H1 (cell line): Measurements from ENCODE around the gene PTPRD. TPM values are rescaled to one million over a fixed set of nuclear protein-coding genes. Genes with fewer than 3 reads are reported as not detected.

Experiments used
- CTCF ChIA-PET: fragments of 300-600 bp; sonication (Branson Sonifier 250); formaldehyde crosslinking; loops from one replicate; lab custom pipeline; 2021; ENCODE audit not compliant: partially characterized antibody; lab: Charles Lee
- POLR2A ChIA-PET: fragments of 300-600 bp; sonication (Branson Sonifier 250); formaldehyde crosslinking; loops from one replicate; lab custom pipeline; 2021; ENCODE audit warnings: inconsistent platforms; ENCODE audit not compliant: partially characterized antibody; lab: Charles Lee
- DNase-seq, 2 experiments: peaks; one replicate each; pipeline versions ENCODE4 v3.0.0 to v3.0.0-alpha.2; 2010 to 2022; ENCODE audit warnings: low spot score in 2 of 2, low read depth in 1 of 2, mixed read lengths in 1 of 2
- FAIRE-seq: peaks from 2 replicates; lab custom pipeline; 2011; peaks lifted over from hg19 to GRCh38; lab: Jason Lieb, UNC
- H2AFZ ChIP-seq: 2 replicates; pipeline ENCODE4 v1.8.1; 2012; ENCODE audit warnings: low read length, inconsistent platforms
- H2AK5ac ChIP-seq: 2 replicates; pipeline ENCODE4 v1.6.1; 2013; ENCODE audit warnings: low read depth, low read length
- H2BK120ac ChIP-seq: replicated peaks from 2 replicates; pipeline ENCODE3; 2013; ENCODE audit warnings: low read depth, low read length, inconsistent platforms
- H2BK12ac ChIP-seq: 2 replicates; pipeline ENCODE4 v1.6.1; 2013; ENCODE audit warnings: low read depth, low read length
- H2BK15ac ChIP-seq: 2 replicates; pipeline ENCODE4 v1.6.1; 2013; ENCODE audit warnings: low read length
- H2BK20ac ChIP-seq: 2 replicates; pipeline ENCODE4 v1.6.1; 2013; ENCODE audit warnings: low read length
- H2BK5ac ChIP-seq: 2 replicates; pipeline ENCODE4 v1.6.1; 2013; ENCODE audit warnings: low read depth, low read length
- H3K14ac ChIP-seq: 2 replicates; pipeline ENCODE4 v1.6.1; 2013; ENCODE audit warnings: inconsistent platforms; ENCODE audit not compliant: insufficient read length
- H3K18ac ChIP-seq: 2 replicates; pipeline ENCODE4 v1.6.1; 2013; ENCODE audit warnings: low read length; ENCODE audit errors: extremely low read depth
- H3K23ac ChIP-seq: 2 replicates; pipeline ENCODE4 v1.6.1; 2013; ENCODE audit warnings: inconsistent platforms; ENCODE audit not compliant: insufficient read length
- H3K23me2 ChIP-seq: 2 replicates; pipeline ENCODE4 v1.6.1; 2013; ENCODE audit warnings: low read depth, low read length
- H3K27ac ChIP-seq: 2 replicates; pipeline ENCODE4 v1.6.1; 2011; ENCODE audit warnings: low read depth, low read length, inconsistent platforms
- H3K27me3 ChIP-seq, 4 experiments: replicated peaks in 1 of 4; 1 replicate in 1 of 4; 2 replicates in 3 of 4; pipeline versions ENCODE4 v1.6.1 to v1.8.1; 2011 to 2013; ENCODE audit warnings: low read length in 3 of 4, mild to moderate bottlenecking in 3 of 4, inconsistent platforms in 2 of 4, mixed read lengths in 2 of 4, moderate library complexity in 1 of 4; ENCODE audit not compliant: control insufficient read depth in 3 of 4, insufficient read depth in 3 of 4; ENCODE audit errors: extremely low read depth in 1 of 4
- H3K36me3 ChIP-seq, 4 experiments: 2 replicates each; pipeline versions ENCODE4 v1.6.1 to v1.8.1; 2011 to 2013; ENCODE audit warnings: mild to moderate bottlenecking in 4 of 4, low read length in 3 of 4, moderate library complexity in 2 of 4, control low read depth in 1 of 4, inconsistent platforms in 1 of 4; ENCODE audit not compliant: insufficient read depth in 4 of 4, control insufficient read depth in 2 of 4
- H3K4ac ChIP-seq: replicated peaks from 2 replicates; pipeline ENCODE3; 2013; ENCODE audit warnings: low read length, low read depth, mixed read lengths, inconsistent platforms; ENCODE audit not compliant: insufficient read length
- H3K4me1 ChIP-seq, 4 experiments: replicated peaks in 1 of 4; 1 replicate in 1 of 4; 2 replicates in 3 of 4; pipeline versions ENCODE4 v1.6.1 to v1.8.1; 2011 to 2013; ENCODE audit warnings: low read length in 3 of 4, inconsistent platforms in 2 of 4, mixed read lengths in 1 of 4; ENCODE audit not compliant: insufficient read depth in 4 of 4, control insufficient read depth in 3 of 4
- H3K4me2 ChIP-seq, 2 experiments: 2 replicates each; pipeline versions ENCODE4 v1.6.1 to v1.8.1; 2011 to 2013; ENCODE audit warnings: low read depth in 2 of 2, low read length in 2 of 2, control low read depth in 1 of 2, inconsistent platforms in 1 of 2, mild to moderate bottlenecking in 1 of 2; ENCODE audit not compliant: insufficient read depth in 1 of 2
- H3K4me3 ChIP-seq, 4 experiments: fragments of 200-600, 300-600 bp in 1 of 4; sonication (generic), shearing (Covaris generic), sonication (Bioruptor Twin) in 1 of 4; 2 replicates each; pipeline versions ENCODE4 v1.5.1 to v1.8.1; 2011 to 2016; ENCODE audit warnings: low read length in 4 of 4, low read depth in 3 of 4, control low read depth in 2 of 4, inconsistent platforms in 2 of 4, mild to moderate bottlenecking in 2 of 4, mixed read lengths in 1 of 4, moderate library complexity in 1 of 4; ENCODE audit not compliant: insufficient read depth in 2 of 4; ENCODE audit errors: extremely low read depth in 1 of 4
- H3K56ac ChIP-seq: replicated peaks from 2 replicates; pipeline ENCODE3; 2013; ENCODE audit warnings: low read depth, mild to moderate bottlenecking, mixed read lengths, low read length, inconsistent platforms; ENCODE audit not compliant: insufficient read length
- H3K79me1 ChIP-seq: 2 replicates; pipeline ENCODE4 v1.6.1; 2013; ENCODE audit warnings: low read depth, low read length, control low read depth
- H3K79me2 ChIP-seq, 2 experiments: 2 replicates each; pipeline versions ENCODE4 v1.6.1 to v1.8.1; 2012 to 2013; ENCODE audit warnings: low read length in 2 of 2, mild to moderate bottlenecking in 2 of 2, inconsistent platforms in 1 of 2; ENCODE audit not compliant: insufficient read depth in 2 of 2, control insufficient read depth in 1 of 2
- H3K9ac ChIP-seq, 4 experiments: replicated peaks in 1 of 4; 1 replicate in 1 of 4; 2 replicates in 3 of 4; pipeline versions ENCODE4 v1.6.1 to v1.8.1; 2011 to 2013; ENCODE audit warnings: low read depth in 3 of 4, low read length in 3 of 4, control low read depth in 2 of 4, mild to moderate bottlenecking in 2 of 4, moderate library complexity in 2 of 4, inconsistent platforms in 1 of 4; ENCODE audit errors: extremely low read depth in 1 of 4
- H3K9me3 ChIP-seq, 2 experiments: 2 replicates each; pipeline versions ENCODE4 v1.6.1 to v1.8.1; 2012 to 2013; ENCODE audit warnings: mild to moderate bottlenecking in 2 of 2, moderate library complexity in 2 of 2, control low read depth in 1 of 2, inconsistent platforms in 1 of 2, low read depth in 1 of 2, low read length in 1 of 2, mixed read lengths in 1 of 2; ENCODE audit not compliant: insufficient read depth in 2 of 2
- H4K20me1 ChIP-seq, 2 experiments: replicated peaks in 1 of 2; 2 replicates each; pipeline versions ENCODE3 to v1.8.1; 2011 to 2013; ENCODE audit warnings: inconsistent platforms in 2 of 2, low read length in 2 of 2, mild to moderate bottlenecking in 1 of 2; ENCODE audit not compliant: insufficient read depth in 2 of 2, control insufficient read depth in 1 of 2
- H4K5ac ChIP-seq: 2 replicates; pipeline ENCODE4 v1.6.1; 2013; ENCODE audit warnings: low read length, low read depth, mixed read lengths, inconsistent platforms; ENCODE audit not compliant: insufficient read length
- H4K8ac ChIP-seq: 2 replicates; pipeline ENCODE4 v1.8.0; 2013; ENCODE audit warnings: mild to moderate bottlenecking, moderate library complexity, low read length, inconsistent platforms; ENCODE audit not compliant: insufficient read depth; ENCODE audit errors: extremely low read depth
- H4K91ac ChIP-seq: replicated peaks from 2 replicates; pipeline ENCODE3; 2013; ENCODE audit warnings: low read length, mixed read lengths, inconsistent platforms; ENCODE audit not compliant: insufficient read length
- BACH1 ChIP-seq: IDR thresholded peaks from 2 replicates; pipeline ENCODE4 v1.6.1; 2012; ENCODE audit warnings: low read length, improper control_type of control experiment
- CHD2 ChIP-seq: IDR thresholded peaks from 2 replicates; pipeline ENCODE4 v1.6.1; 2012; ENCODE audit warnings: low read length, improper control_type of control experiment
- EP300 ChIP-seq, 2 experiments: IDR thresholded peaks; 1 replicate in 1 of 2; 2 replicates in 1 of 2; pipeline ENCODE4 v1.6.1; 2011 to 2012; ENCODE audit warnings: low read depth in 2 of 2, low read length in 2 of 2, mild to moderate bottlenecking in 2 of 2, borderline replicate concordance in 1 of 2, inconsistent platforms in 1 of 2, moderate library complexity in 1 of 2
- PHF8 ChIP-seq: fragments of 200-600 bp; sonication (generic); conservative IDR thresholded peaks from 2 replicates; pipeline ENCODE4 v1.7.1; 2012; ENCODE audit warnings: low read depth, mild to moderate bottlenecking, inconsistent platforms, low read length, moderate library complexity
- SIX5 ChIP-seq: IDR thresholded peaks from 2 replicates; pipeline ENCODE4 v1.6.1; 2011; ENCODE audit warnings: mild to moderate bottlenecking, low read depth, low read length
- TCF12 ChIP-seq: IDR thresholded peaks from 2 replicates; pipeline ENCODE4 v1.6.1; 2011; ENCODE audit warnings: low read depth, mild to moderate bottlenecking, low read length
- WGBS, 2 experiments: shearing (Covaris generic) in 1 of 2; methylation state at CpG; one replicate each; pipeline versions ENCODE4 v1.1.6 to v1.1.7; 2013 to 2015; ENCODE audit warnings: low lambda C conversion rate in 2 of 2, mixed read lengths in 2 of 2, inconsistent platforms in 1 of 2, low coverage in 1 of 2, missing lambda C conversion rate in 1 of 2; ENCODE audit not compliant: insufficient replicate concordance in 2 of 2, insufficient coverage in 1 of 2, insufficient read length in 1 of 2; ENCODE audit errors: extremely low coverage in 1 of 2, missing lambda C conversion rate in 1 of 2; 5-methylcytosine and 5-hydroxymethylcytosine counted together
- polyA plus RNA-seq, 7 experiments: library from polyadenylated mRNA; depleted of rRNA in 3 of 7; stranded (reverse) in 5 of 7; unstranded in 2 of 7; fragments of >200 nt in 5 of 7; fragments of 200-250 nt in 2 of 7; gene quantifications; 1 replicate in 5 of 7; 2 replicates in 1 of 7; 4 replicates in 1 of 7; pipeline versions ENCODE4 v1.2.1 to v1.2.3, GENCODE V29; 2011 to 2013; ENCODE audit warnings: missing spikeins in 2 of 7, mixed read lengths in 2 of 7
- total RNA-seq: library from RNA; stranded (reverse); fragmentation: NEBNext Ultra II Directional; extraction: Animal tissue kit (Norgen Biotek cat#: 25700); gene quantifications from 2 replicates; pipeline ENCODE4 v1.2.1, GENCODE V29; 2021

Gene PTPRD
- total and polyA plus RNA-seq, 2 of the 8 experiments (the other 6 are each of a cell fraction or from before 2014, with no cell fraction given) = 17.2 to 77.0 TPM

- TF ChIP-seq BACH1 = no peak
- TF ChIP-seq CHD2 = no peak
- no peak for TF ChIP-seq TCF12
- no peak for TF ChIP-seq SIX5
- TF ChIP-seq EP300 (IDR thresholded peaks at IDR 0.05; ENCODE audit: borderline replicate concordance in 1 of 2, low read depth in 2 of 2, low read length in 2 of 2) = no peak
- TF ChIP-seq PHF8 = no peak
- Histone ChIP-seq H2AFZ (no peak overlapping the region), H4K20me1 (no peaks in the 10 kb centered on the region), H2BK12ac (no peak overlapping the region), H4K8ac (no peak overlapping the region), H3K4me3 (no peak overlapping the region), H3K18ac (no peak overlapping the region), H2AK5ac (no peak overlapping the region), H3K9me3 (no peaks in the 10 kb centered on the region), H3K14ac (no peak overlapping the region), H3K4ac (no peak overlapping the region), H2BK20ac (no peak overlapping the region), H2BK5ac (no peak overlapping the region), H4K91ac (no peak overlapping the region), H3K23ac (no peak overlapping the region), H3K56ac (no peak overlapping the region), H3K27me3 (no peaks in the 10 kb centered on the region), H3K36me3 (no peaks in the 10 kb centered on the region), H3K9ac (no peak overlapping the region), H3K79me2 (no peaks in the 10 kb centered on the region), H3K4me1 (no peaks in the 10 kb centered on the region), H2BK120ac (no peak overlapping the region), H3K4me2 (no peak overlapping the region), H4K5ac (no peak overlapping the region), H3K27ac (no peak overlapping the region), H2BK15ac (no peak overlapping the region), H3K79me1 (no peaks in the 10 kb centered on the region), H3K23me2 (no peaks in the 10 kb centered on the region)
- DNase-seq (no peak), FAIRE-seq (no peak)
- ChIA-PET POLR2A (no interaction called here), CTCF (no interaction called here)
- WGBS, 2 experiments = 90% methylated on average over 2 of the region's 2 CpGs; no CpG with 5 or more reads in 1 of the 2 experiments
Observed at GRCh38 chr9:9283159-9283986, 1329.4 kb downstream of the PTPRD start.
